ENCODE results near the gene ZNF618. TPM values are rescaled to one million over a fixed set of nuclear protein-coding genes. Genes with fewer than 3 reads are reported as not detected.

ZNF618 gene
- total RNA-seq, 1 donor from 2014 or later: 10.2 TPM

DNA sequence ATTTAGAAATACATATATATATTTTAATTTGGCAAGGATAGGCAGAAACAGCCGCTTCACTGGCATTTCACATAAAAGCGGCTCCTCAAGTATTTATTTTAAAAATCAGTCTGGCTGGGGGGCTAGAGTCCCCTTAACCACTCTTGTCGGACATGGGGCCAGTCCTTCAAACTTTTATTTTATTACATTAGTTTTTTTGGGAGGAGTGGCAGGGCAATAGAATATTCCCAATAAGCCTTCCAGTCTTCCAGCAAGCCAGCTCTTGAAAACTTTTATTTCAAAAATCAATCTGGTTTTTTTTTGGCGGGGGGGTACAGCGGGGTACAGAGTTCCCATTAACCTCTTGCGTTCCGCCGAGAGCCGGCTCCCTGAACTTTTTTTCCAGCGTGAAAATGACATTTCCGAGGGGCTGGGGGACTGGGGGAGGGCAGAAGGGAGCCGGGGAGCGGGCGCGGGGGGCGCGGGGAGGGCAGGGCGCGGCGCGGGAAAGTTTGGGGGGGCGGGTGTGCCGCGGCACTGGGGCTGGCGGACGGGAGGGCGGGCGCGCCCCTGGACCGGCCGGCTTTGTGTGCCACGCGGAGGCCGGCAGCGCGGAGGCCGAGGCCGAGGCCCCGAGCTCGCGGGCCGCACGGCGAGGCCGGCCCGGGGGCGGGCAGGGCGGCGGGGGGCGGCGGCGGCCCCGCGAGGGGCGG is 504 bp upstream of the ZNF618 start:
- H3K36me3 ChIP-seq: no peaks in the 10 kb centered on the region
- H3K27ac ChIP-seq: no peak overlapping the region
- intact Hi-C loops (cut with DNase I): no loop called here
- H3K9me3 ChIP-seq: no peaks in the 10 kb centered on the region
- ATAC-seq (peak; percentile 19 to 37), DNase-seq (no peak)
- H3K27me3 ChIP-seq (ENCODE audit: low read depth): no peaks in the 10 kb centered on the region
- H3K4me1 ChIP-seq: peaks cover 10% of the 10 kb centered on the region
- TF ChIP-seq, protein P1, sequence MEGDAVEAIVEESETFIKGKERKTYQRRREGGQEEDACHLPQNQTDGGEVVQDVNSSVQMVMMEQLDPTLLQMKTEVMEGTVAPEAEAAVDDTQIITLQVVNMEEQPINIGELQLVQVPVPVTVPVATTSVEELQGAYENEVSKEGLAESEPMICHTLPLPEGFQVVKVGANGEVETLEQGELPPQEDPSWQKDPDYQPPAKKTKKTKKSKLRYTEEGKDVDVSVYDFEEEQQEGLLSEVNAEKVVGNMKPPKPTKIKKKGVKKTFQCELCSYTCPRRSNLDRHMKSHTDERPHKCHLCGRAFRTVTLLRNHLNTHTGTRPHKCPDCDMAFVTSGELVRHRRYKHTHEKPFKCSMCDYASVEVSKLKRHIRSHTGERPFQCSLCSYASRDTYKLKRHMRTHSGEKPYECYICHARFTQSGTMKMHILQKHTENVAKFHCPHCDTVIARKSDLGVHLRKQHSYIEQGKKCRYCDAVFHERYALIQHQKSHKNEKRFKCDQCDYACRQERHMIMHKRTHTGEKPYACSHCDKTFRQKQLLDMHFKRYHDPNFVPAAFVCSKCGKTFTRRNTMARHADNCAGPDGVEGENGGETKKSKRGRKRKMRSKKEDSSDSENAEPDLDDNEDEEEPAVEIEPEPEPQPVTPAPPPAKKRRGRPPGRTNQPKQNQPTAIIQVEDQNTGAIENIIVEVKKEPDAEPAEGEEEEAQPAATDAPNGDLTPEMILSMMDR (IDR thresholded peaks at IDR 0.05): no peak
- peak overlapping the region; percentile 43 for H3K4me3 ChIP-seq

DNA sequence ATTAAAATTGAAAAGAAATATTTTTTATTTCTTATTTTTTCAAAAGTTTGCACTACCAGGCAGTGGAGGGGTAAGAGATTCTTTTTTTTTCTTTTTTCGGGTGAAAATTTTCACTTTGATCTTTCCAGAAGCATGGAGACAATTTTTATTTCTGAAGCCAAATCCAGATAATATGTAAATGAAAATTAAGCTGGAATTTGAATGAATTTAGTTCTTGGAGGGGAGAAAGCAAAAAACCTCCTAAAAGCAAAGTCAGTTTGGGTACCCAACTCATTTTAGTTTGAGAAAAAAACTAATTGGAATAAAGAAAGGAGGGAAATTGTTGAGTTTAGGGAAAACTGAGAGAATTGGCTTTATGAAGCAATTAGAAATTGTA is 872 bp downstream of the ZNF618 start:
- H3K36me3 ChIP-seq: no peaks in the 10 kb centered on the region
- TF ChIP-seq, protein P1 (IDR thresholded peaks at IDR 0.05): no peak
- peak overlapping the region; percentile 83 for H3K4me3 ChIP-seq
- peaks cover 10% of the 10 kb centered on the region for H3K4me1 ChIP-seq
- no peaks in the 10 kb centered on the region for H3K9me3 ChIP-seq
- DNase-seq (no peak), ATAC-seq (no peak)
- peak overlapping the region; percentile 77 for H3K27ac ChIP-seq
- H3K27me3 ChIP-seq (ENCODE audit: low read depth): no peaks in the 10 kb centered on the region
- intact Hi-C loops (cut with DNase I): no loop called here

DNA sequence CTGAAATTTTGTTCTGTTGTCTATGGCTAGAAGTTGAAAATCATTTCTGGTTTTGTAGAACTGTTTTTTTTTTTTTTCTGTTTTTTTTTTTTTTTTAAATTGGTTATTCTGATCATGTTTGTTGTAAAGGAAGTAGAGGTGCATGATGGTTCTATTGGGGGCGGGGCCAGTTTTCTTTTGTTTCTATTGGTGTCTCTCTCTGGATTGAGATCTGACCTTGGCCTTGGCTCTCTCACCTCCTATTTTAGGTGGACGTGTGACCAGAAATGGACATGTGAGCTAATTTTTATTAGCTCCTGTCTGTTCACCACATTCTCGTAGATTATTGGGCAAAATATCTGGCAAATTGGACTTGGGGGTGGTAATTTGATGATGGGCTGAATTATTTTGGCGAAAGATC is 3.2 kb downstream of the ZNF618 start:
- intact Hi-C loops (cut with DNase I): no loop called here
- H3K36me3 ChIP-seq: no peaks in the 10 kb centered on the region
- H3K27ac ChIP-seq: no peak overlapping the region
- TF ChIP-seq, protein P1 (IDR thresholded peaks at IDR 0.05): no peak
- ATAC-seq (no peak), DNase-seq (no peak)
- no peaks in the 10 kb centered on the region for H3K9me3 ChIP-seq
- H3K4me1 ChIP-seq: peaks cover 10% of the 10 kb centered on the region
- no peaks in the 10 kb centered on the region for H3K27me3 ChIP-seq (ENCODE audit: low read depth)
- H3K4me3 ChIP-seq: no peak overlapping the region

DNA sequence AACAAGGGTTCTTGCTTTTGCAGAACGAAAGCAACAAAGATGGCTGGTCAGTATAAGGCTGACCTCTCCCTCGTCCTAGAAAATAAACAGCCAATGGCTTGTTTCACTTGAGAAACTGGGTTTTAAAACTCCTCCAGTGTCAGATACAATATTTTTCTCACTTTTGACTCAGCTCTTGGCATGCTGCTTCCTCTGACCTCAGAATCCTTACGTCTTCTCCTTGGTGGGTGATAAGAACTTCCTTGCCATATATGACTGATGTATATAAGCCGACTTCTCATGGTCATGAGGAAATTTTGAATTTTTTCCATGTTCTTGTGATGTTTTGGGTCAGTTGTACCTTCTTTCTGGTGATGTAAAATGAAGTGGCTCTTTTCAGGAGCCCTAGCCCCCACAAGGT is 3.8 kb downstream of the ZNF618 start:
- intact Hi-C loops (cut with DNase I): no loop called here
- Histone ChIP-seq H3K9me3 (no peaks in the 10 kb centered on the region), H3K36me3 (no peaks in the 10 kb centered on the region), H3K4me1 (peaks cover 13% of the 10 kb centered on the region), H3K27me3 (ENCODE audit: low read depth) (no peaks in the 10 kb centered on the region), H3K4me3 (no peak overlapping the region), H3K27ac (no peak overlapping the region)
- no peak for ATAC-seq
- DNase-seq: no peak
- TF ChIP-seq, protein P1 (IDR thresholded peaks at IDR 0.05): no peak

DNA sequence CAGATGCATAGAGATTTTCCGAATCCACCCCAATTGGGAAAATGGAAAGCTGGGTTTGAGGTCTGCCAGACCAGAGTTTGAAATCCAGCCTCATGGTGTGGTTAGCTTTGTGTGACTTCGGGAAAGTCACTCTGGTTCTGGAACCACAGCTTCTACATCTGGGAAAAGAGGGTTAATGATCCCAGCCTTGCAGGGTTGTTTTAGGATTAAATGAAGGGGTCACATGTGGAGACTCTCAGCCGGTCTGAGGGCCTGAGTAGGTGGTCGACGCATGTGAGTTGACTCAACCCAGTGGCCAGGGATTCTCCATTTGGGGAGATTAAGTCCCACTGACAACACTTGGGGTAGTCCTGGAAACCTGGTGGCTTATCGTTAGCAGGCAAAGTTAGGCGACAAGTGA is 6.1 kb downstream of the ZNF618 start:
- no peak overlapping the region for H3K27ac ChIP-seq

More for the DNA sequence above, 6.1 kb downstream of the ZNF618 start:
- no peak overlapping the region for H3K4me3 ChIP-seq
- DNase-seq (no peak), ATAC-seq (no peak)
- TF ChIP-seq, protein P1 (IDR thresholded peaks at IDR 0.05): no peak
- H3K4me1 ChIP-seq: peaks cover 27% of the 10 kb centered on the region
- no peaks in the 10 kb centered on the region for H3K36me3 ChIP-seq
- H3K9me3 ChIP-seq: no peaks in the 10 kb centered on the region
- H3K27me3 ChIP-seq (ENCODE audit: low read depth): no peaks in the 10 kb centered on the region
- intact Hi-C loops (cut with DNase I): no loop called here

Data from lower lobe of right lung (tissue), 2 donors.